Activated T-helper 2 cell treated with anti-CD3 and anti-CD28 coated beads, Interferon-gamma antibody, Interleukin-2, Interleukin-4, amounts not matched to agents 10 μg/mL and 5 μg/mL and 100 μg/mL, durations not matched to agents 14 hours and 24 hours and 36 hours (primary cell): ENCODE results near the gene PHACTR4. TPM values are rescaled to one million over a fixed set of nuclear protein-coding genes. Genes with fewer than 3 reads are reported as not detected.

Source experiments
- DNase-seq: peaks from one replicate; pipeline ENCODE4 v3.0.0; 2021; ENCODE audit warnings: low spot score
- H3K27ac Mint-ChIP-seq: one replicate; pipeline ENCODE4 v1.8.0; 2021; ENCODE audit warnings: mixed read lengths
- H3K27me3 Mint-ChIP-seq: one replicate; pipeline ENCODE4 v1.8.0; 2021; ENCODE audit warnings: low read depth, mixed read lengths
- H3K36me3 Mint-ChIP-seq: one replicate; pipeline ENCODE4 v1.8.0; 2021; ENCODE audit warnings: low read depth, mixed read lengths
- H3K4me1 Mint-ChIP-seq: one replicate; pipeline ENCODE4 v1.8.0; 2021; ENCODE audit warnings: low read depth, mixed read lengths
- H3K4me3 Mint-ChIP-seq: one replicate; pipeline ENCODE4 v1.8.0; 2021; ENCODE audit warnings: low read depth, mild to moderate bottlenecking, moderate library complexity, mixed read lengths
- H3K9me3 Mint-ChIP-seq: one replicate; pipeline ENCODE4 v1.8.0; 2021; ENCODE audit warnings: mixed read lengths
- intact Hi-C: fragments of 100-400 bp; cut with micrococcal nuclease; formaldehyde crosslinking; loops from one replicate; pipeline ENCODE4 v1.15.1; 2023
- total RNA-seq: library from RNA; stranded (reverse); gene quantifications from 2 replicates; pipeline ENCODE4 v1.2.3, GENCODE V29; 2022

Gene PHACTR4
- total RNA-seq, 1 donor from 2014 or later = 32.1 TPM

- Mint-ChIP-seq H3K27me3 (no peaks in the 10 kb centered on the region), H3K9me3 (no peaks in the 10 kb centered on the region), H3K4me3 (no peak overlapping the region), H3K36me3 (peaks cover 45% of the 10 kb centered on the region), H3K27ac (peak overlapping the region; percentile 44), H3K4me1 (peaks cover 6% of the 10 kb centered on the region)
- intact Hi-C loops = no loop called here
- DNase-seq = no peak
Measured at GRCh38 chr1:28494737-28495136, 125.2 kb downstream of the PHACTR4 start.

GRCh38 chr1:28499553-28499952 lies 130.0 kb downstream of the PHACTR4 start:
- intact Hi-C loops = no loop called here
- Mint-ChIP-seq H3K36me3 (peaks cover 29% of the 10 kb centered on the region), H3K27me3 (no peaks in the 10 kb centered on the region), H3K9me3 (no peaks in the 10 kb centered on the region), H3K4me3 (no peak overlapping the region), H3K4me1 (peaks cover 12% of the 10 kb centered on the region), H3K27ac (no peak overlapping the region)
- DNase-seq = no peak

DNA sequence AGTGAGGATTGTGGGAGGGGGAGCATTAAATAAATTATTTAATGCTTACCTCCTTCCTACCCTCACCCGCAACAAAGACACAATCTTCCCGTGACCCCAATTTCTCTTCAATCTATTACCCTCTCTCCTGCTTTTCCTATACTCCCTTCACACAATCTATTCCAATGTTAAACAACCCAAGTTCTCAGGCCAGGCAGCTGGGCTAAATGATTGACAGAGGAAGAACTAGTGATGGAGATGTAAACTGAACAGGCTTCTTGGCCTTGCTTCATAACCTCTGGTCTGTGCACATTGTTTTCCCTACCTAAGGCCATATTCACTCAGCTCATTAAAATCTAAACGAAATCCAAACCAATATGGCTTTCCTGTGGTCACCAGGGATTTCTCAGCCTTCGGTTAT lies 132.4 kb downstream of the PHACTR4 start:
- H3K36me3 Mint-ChIP-seq = peaks cover 26% of the 10 kb centered on the region
- peaks cover 12% of the 10 kb centered on the region for H3K4me1 Mint-ChIP-seq
- intact Hi-C loops = no loop called here
- no peak for DNase-seq
- H3K27ac Mint-ChIP-seq = no peak overlapping the region
- H3K9me3 Mint-ChIP-seq = no peaks in the 10 kb centered on the region
- H3K4me3 Mint-ChIP-seq = no peak overlapping the region
- H3K27me3 Mint-ChIP-seq = no peaks in the 10 kb centered on the region

GRCh38 chr1:28503117-28503516 lies 133.6 kb downstream of the PHACTR4 start:
- H3K27me3 Mint-ChIP-seq = no peaks in the 10 kb centered on the region
- H3K4me3 Mint-ChIP-seq = no peak overlapping the region
- intact Hi-C loops = no loop called here
- H3K36me3 Mint-ChIP-seq = peaks cover 36% of the 10 kb centered on the region
- H3K9me3 Mint-ChIP-seq = no peaks in the 10 kb centered on the region
- H3K4me1 Mint-ChIP-seq = peaks cover 12% of the 10 kb centered on the region
- DNase-seq = no peak
- H3K27ac Mint-ChIP-seq = peak overlapping the region; percentile 0

GRCh38 chr1:28505406-28506187 lies 136.1 kb downstream of the PHACTR4 start, which contains the start of gene RCC1:
Gene RCC1, plus strand, starts transcription at chr1:28506043. Its CDS starts 23,824 bp downstream, at chr1:28529867.
- DNase-seq = peak; percentile 96
- Mint-ChIP-seq H3K36me3 (peaks cover 55% of the 10 kb centered on the region), H3K4me3 (peak within 1 kb of the TSS; percentile 100), H3K9me3 (no peaks in the 10 kb centered on the region), H3K27ac (peak within 1 kb of the TSS; percentile 99), H3K4me1 (peaks cover 29% of the 10 kb centered on the region), H3K27me3 (no peaks in the 10 kb centered on the region)
- intact Hi-C loops = loop anchor here (1.0 to 5.0 kb wide), 3 partner anchors 49 to 258 kb away; no protein-coding TSS in a partner anchor

- Mint-ChIP-seq H3K27me3 (no peaks in the 10 kb centered on the region), H3K9me3 (no peaks in the 10 kb centered on the region), H3K27ac (peak overlapping the region; percentile 99), H3K4me1 (peaks cover 28% of the 10 kb centered on the region), H3K4me3 (peak overlapping the region; percentile 100), H3K36me3 (peaks cover 68% of the 10 kb centered on the region)
- intact Hi-C loops = loop anchor here (5.0 kb wide), 1 partner anchor 260 kb away; no protein-coding TSS in a partner anchor
- no peak for DNase-seq
Measured at GRCh38 chr1:28506907-28507246, 137.3 kb downstream of the PHACTR4 start.

DNA sequence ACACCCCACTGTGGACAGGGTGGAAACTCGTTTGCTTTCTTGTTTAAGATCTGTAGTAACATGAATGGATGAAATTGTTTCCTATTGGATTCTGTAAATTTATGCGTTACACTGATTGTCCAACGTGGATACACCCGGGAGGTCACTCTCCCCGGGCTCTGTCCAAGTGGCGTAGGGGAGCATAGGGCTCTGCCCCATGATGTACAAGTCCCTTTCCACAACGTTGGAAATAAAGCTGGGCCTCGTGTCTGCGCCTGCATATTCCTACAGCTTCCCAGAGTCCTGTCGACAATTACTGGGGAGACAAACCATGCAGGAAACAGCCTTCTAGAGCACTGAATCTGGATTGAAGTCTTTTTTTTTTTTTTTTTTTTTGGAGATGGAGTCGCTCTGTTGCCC lies 137.7 kb downstream of the PHACTR4 start:
- Mint-ChIP-seq H3K27ac (peak overlapping the region; percentile 99), H3K36me3 (peaks cover 72% of the 10 kb centered on the region), H3K4me3 (peak overlapping the region; percentile 100), H3K4me1 (peaks cover 31% of the 10 kb centered on the region), H3K9me3 (no peaks in the 10 kb centered on the region), H3K27me3 (no peaks in the 10 kb centered on the region)
- DNase-seq = no peak
- intact Hi-C loops = loop anchor here (5.0 kb wide), 1 partner anchor 260 kb away; no protein-coding TSS in a partner anchor

GRCh38 chr1:28507646-28508434 lies 138.3 kb downstream of the PHACTR4 start:
- Mint-ChIP-seq H3K4me3 (peak overlapping the region; percentile 100), H3K4me1 (peaks cover 37% of the 10 kb centered on the region), H3K27me3 (no peaks in the 10 kb centered on the region), H3K27ac (peak overlapping the region; percentile 99), H3K9me3 (no peaks in the 10 kb centered on the region), H3K36me3 (peaks cover 78% of the 10 kb centered on the region)
- intact Hi-C loops = loop anchor here (2.0 to 5.0 kb wide), 2 partner anchors 73 to 261 kb away; no protein-coding TSS in a partner anchor
- DNase-seq = no peak

GRCh38 chr1:28508435-28508754 lies 138.9 kb downstream of the PHACTR4 start:
- H3K4me3 Mint-ChIP-seq = peak overlapping the region; percentile 100
- peak overlapping the region; percentile 99 for H3K27ac Mint-ChIP-seq
- peaks cover 38% of the 10 kb centered on the region for H3K4me1 Mint-ChIP-seq
- no peaks in the 10 kb centered on the region for H3K9me3 Mint-ChIP-seq
- DNase-seq = no peak
- H3K36me3 Mint-ChIP-seq = peaks cover 83% of the 10 kb centered on the region
- intact Hi-C loops = loop anchor here (2.0 to 5.0 kb wide), 2 partner anchors 72 to 261 kb away; no protein-coding TSS in a partner anchor
- H3K27me3 Mint-ChIP-seq = no peaks in the 10 kb centered on the region

GRCh38 chr1:28509705-28510272 lies 140.2 kb downstream of the PHACTR4 start:
- H3K27me3 Mint-ChIP-seq = no peaks in the 10 kb centered on the region
- intact Hi-C loops = loop anchor here (2.0 to 5.0 kb wide), 2 partner anchors 71 to 262 kb away; no protein-coding TSS in a partner anchor
- no peaks in the 10 kb centered on the region for H3K9me3 Mint-ChIP-seq
- peaks cover 40% of the 10 kb centered on the region for H3K4me1 Mint-ChIP-seq
- H3K27ac Mint-ChIP-seq = peak overlapping the region; percentile 99
- peaks cover 92% of the 10 kb centered on the region for H3K36me3 Mint-ChIP-seq
- H3K4me3 Mint-ChIP-seq = peak overlapping the region; percentile 100
- no peak for DNase-seq

GRCh38 chr1:28510273-28510969 lies 140.9 kb downstream of the PHACTR4 start:
- Mint-ChIP-seq H3K9me3 (no peaks in the 10 kb centered on the region), H3K4me1 (peaks cover 39% of the 10 kb centered on the region), H3K4me3 (peak overlapping the region; percentile 100), H3K36me3 (peaks cover 91% of the 10 kb centered on the region), H3K27ac (peak overlapping the region; percentile 99), H3K27me3 (no peaks in the 10 kb centered on the region)
- intact Hi-C loops = no loop called here
- DNase-seq = no peak

DNA sequence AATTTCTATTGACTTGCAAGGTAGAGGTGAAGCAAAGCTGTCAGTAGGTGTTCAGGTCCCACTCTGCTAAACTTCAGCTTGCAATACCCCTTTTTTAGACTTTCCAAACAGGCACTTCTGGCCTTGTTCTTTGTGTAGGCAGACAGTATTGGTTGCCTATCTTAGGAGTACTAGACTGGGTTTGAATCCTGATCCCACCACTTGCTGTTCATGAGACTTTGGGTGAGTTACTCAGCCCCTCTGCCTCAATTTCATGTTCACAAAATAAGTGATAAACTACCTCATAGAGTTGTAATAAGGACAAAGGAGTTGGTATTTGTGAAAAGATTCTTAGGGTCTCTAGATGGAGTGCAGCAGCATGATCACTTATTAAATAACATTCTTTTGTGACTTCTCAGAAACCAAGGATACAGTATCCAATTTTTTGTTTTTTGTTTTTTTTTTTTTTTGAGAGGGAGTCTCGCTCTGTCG lies 141.5 kb downstream of the PHACTR4 start:
- Mint-ChIP-seq H3K27ac (peak overlapping the region; percentile 99), H3K4me1 (peaks cover 38% of the 10 kb centered on the region), H3K36me3 (peaks cover 85% of the 10 kb centered on the region), H3K27me3 (no peaks in the 10 kb centered on the region), H3K9me3 (no peaks in the 10 kb centered on the region), H3K4me3 (peak overlapping the region; percentile 100)
- no peak for DNase-seq
- intact Hi-C loops = no loop called here
